Gastrocnemius medialis (tissue), 4 donors: ENCODE results near the gene MAGI1. TPM values are rescaled to one million over a fixed set of nuclear protein-coding genes. Genes with fewer than 3 reads are reported as not detected.

Experiments used
- ATAC-seq, 2 donors: fragments of 150-250 bp; one replicate each; pipeline ENCODE4 v1.9.1; 2016
- DNase-seq, 2 donors: peaks; one replicate each; pipeline ENCODE4 v3.0.0-alpha.2; 2019
- H3K27ac ChIP-seq, 4 donors: fragments of 200-600 bp; sonication (generic); 1 replicate in 1 of 4; 2 replicates in 3 of 4; pipeline ENCODE4 v1.5.1; 2016 to 2018; ENCODE audit warnings: mild to moderate bottlenecking in 2 of 4, moderate library complexity in 1 of 4
- H3K27me3 ChIP-seq, 3 donors: fragments of 200-600 bp; sonication (generic) in 2 of 3; 1 replicate in 1 of 3; 2 replicates in 2 of 3; pipeline versions ENCODE4 v1.5.1 to v1.6.0; 2016 to 2019; ENCODE audit warnings: mild to moderate bottlenecking in 1 of 3, moderate library complexity in 1 of 3
- H3K36me3 ChIP-seq, 2 donors: fragments of 200-600 bp; sonication (generic) in 1 of 2; one replicate each; pipeline ENCODE4 v1.5.1; 2017 to 2018
- H3K4me1 ChIP-seq, 2 donors: fragments of 200-600 bp; sonication (generic) in 1 of 2; one replicate each; pipeline ENCODE4 v1.5.1; 2016 to 2017; ENCODE audit warnings: mild to moderate bottlenecking in 2 of 2
- H3K4me3 ChIP-seq, 4 donors: fragments of 200-600 bp; sonication (generic) in 3 of 4; 1 replicate in 1 of 4; 2 replicates in 3 of 4; pipeline ENCODE4 v1.5.1; 2016 to 2019; ENCODE audit warnings: mild to moderate bottlenecking in 2 of 4
- H3K9me3 ChIP-seq, 3 donors: fragments of 200-600 bp; sonication (generic) in 2 of 3; 1 replicate in 1 of 3; 2 replicates in 2 of 3; pipeline ENCODE4 v1.5.1; 2016 to 2019
- POLR2A ChIP-seq, 2 donors: fragments of 450-650 bp; IDR thresholded peaks; one replicate each; pipeline ENCODE4 v1.6.1; 2017; ENCODE audit warnings: antibody characterized with exemption in 2 of 2, mild to moderate bottlenecking in 2 of 2, moderate library complexity in 2 of 2
- in situ Hi-C, 4 donors: fragments of 200-750 bp; cut with MboI; loops; one replicate each; pipeline versions ENCODE4 v1.15.0 to v1.8.0; 2017; ENCODE audit warnings: low sequenced_read_pairs in 4 of 4
- intact Hi-C: fragments of 100-400 bp; cut with DNase I; formaldehyde crosslinking; loops from one replicate; pipeline ENCODE4 v1.15.1; 2023; ENCODE audit warnings: low total_unique reads
- total RNA-seq, 4 donors: library from RNA; depleted of rRNA; stranded (reverse); fragments of >200 nt; gene quantifications; one replicate each; pipeline versions ENCODE4 v1.1.0 to v1.2.3, GENCODE V29; 2016
- TF ChIP-seq, protein P1 (sequence below), 5 experiments: fragments of 450-650 bp in 3 of 5; fragments of 200-600 bp in 2 of 5; sonication (generic) in 2 of 5; IDR thresholded peaks in 4 of 5; conservative IDR thresholded peaks in 1 of 5; 1 replicate in 4 of 5; 2 replicates in 1 of 5; pipeline ENCODE4 v1.5.1; 2016 to 2019; ENCODE audit warnings: antibody characterized with exemption in 5 of 5, mild to moderate bottlenecking in 3 of 5, moderate library complexity in 3 of 5

Gene MAGI1
- 1 to 10 TPM; 2.6 to 7.5 (median 3.9) TPM for total RNA-seq

DNA sequence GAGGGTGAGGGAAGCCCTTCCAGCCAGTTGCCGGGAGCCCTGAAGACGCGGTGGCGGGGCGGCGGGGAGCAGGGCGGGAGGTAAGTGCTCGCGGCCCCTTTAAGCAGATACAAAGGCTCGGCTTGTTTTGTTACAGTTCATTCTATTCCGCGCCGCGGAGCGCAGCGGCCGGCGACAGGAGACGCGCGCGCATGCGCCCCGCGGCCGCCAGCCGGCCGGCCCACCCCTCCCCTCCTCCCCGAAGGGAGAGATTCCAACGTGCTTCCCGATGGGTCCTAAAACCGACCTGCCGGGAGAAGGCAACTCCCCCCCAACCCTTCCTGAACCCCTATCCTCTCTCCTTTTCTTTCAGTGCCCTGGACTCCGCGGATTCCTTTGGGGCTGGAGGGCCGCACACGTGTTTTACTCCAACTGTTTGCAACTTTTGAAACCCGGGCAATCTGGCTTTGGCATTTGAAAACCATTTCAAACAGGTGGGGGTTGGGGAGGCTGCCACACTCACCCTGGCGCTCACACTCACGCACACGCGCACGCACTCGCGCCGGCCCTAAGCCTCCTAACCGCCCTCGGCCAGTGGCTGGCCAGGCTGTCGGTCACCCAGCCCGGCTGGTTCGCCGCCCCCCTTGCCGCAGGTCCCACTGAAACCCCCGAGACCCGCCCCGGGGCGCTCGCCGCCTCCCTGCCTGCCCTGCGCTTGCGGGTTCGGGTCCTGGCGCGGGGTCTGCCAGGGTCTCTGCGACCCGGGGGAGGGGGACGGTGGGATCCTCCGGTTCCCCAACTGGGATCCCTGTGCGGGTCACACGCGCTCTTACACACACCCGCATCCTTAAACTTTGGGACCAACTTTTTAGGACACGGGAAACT lies at the start of gene MAGI1:
Gene MAGI1 (minus strand): TSS at position 193 of the 864 bp plus-strand sequence. CDS start 610 bp downstream, outside the sequence.
- peak within 1 kb of the TSS; percentile 91 to 99 (median 96) for H3K4me3 ChIP-seq
- in situ Hi-C loops, result loop anchor here in 1 of 4 donors (25.0 kb wide), 1 partner anchor 473 kb away; the partner anchor contains the start of gene LRIG1
- H3K4me1 ChIP-seq, result peaks cover 18 to 21% of the 10 kb centered on the region in 2 donors
- H3K27ac ChIP-seq, result peak within 1 kb of the TSS; percentile 93 to 97 (median 95)
- TF ChIP-seq, protein P1, sequence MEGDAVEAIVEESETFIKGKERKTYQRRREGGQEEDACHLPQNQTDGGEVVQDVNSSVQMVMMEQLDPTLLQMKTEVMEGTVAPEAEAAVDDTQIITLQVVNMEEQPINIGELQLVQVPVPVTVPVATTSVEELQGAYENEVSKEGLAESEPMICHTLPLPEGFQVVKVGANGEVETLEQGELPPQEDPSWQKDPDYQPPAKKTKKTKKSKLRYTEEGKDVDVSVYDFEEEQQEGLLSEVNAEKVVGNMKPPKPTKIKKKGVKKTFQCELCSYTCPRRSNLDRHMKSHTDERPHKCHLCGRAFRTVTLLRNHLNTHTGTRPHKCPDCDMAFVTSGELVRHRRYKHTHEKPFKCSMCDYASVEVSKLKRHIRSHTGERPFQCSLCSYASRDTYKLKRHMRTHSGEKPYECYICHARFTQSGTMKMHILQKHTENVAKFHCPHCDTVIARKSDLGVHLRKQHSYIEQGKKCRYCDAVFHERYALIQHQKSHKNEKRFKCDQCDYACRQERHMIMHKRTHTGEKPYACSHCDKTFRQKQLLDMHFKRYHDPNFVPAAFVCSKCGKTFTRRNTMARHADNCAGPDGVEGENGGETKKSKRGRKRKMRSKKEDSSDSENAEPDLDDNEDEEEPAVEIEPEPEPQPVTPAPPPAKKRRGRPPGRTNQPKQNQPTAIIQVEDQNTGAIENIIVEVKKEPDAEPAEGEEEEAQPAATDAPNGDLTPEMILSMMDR (IDR thresholded peaks at IDR 0.05 in 4 of 5, conservative IDR thresholded peaks at IDR 0.05 in 1 of 5), result no peak
- TF ChIP-seq POLR2A (IDR thresholded peaks at IDR 0.05), result peak; percentile 64 to 83
- no peaks in the 10 kb centered on the region for H3K27me3 ChIP-seq
- no peaks in the 10 kb centered on the region for H3K36me3 ChIP-seq
- intact Hi-C loops, result loop anchor here (5.0 to 10.0 kb wide), 3 partner anchors 78 to 466 kb away; partner anchors contain the start of gene LRIG1
- DNase-seq (peak; percentile 78 to 89), ATAC-seq (peak; percentile 87 to 92)
- H3K9me3 ChIP-seq, result no peaks in the 10 kb centered on the region

DNA sequence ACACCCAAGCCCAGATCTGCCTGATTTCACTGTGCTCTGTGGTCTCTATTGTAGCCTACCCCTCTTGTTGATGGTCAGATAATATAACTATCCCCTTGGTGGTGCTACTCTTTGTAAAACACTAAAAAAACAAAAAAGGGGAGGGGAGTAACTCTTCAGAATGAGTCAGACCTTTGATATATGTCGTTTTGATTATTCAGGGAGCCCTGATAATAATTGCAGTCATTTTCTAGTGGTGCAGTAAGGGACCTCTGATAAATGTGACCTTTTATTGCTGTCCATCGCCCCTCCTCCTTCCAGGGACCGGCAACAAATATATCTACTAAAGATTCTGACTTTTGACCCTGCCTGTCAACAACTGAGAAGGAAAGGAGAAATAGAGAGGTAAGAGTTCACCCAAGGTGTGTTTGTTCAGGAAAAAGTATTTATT lies 45.1 kb upstream of the MAGI1 start:
- Histone ChIP-seq H3K27me3 (no peaks in the 10 kb centered on the region), H3K4me3 (no peak overlapping the region), H3K36me3 (no peaks in the 10 kb centered on the region), H3K27ac (no peak overlapping the region), H3K9me3 (no peaks in the 10 kb centered on the region), H3K4me1 (no peaks in the 10 kb centered on the region)
- intact Hi-C loops (no loop called here), in situ Hi-C loops (no loop called here)
- no peak for DNase-seq
- TF ChIP-seq, protein P1 (IDR thresholded peaks at IDR 0.05 in 4 of 5, conservative IDR thresholded peaks at IDR 0.05 in 1 of 5), result no peak
- TF ChIP-seq POLR2A (IDR thresholded peaks at IDR 0.05), result no peak
- no peak for ATAC-seq

DNA sequence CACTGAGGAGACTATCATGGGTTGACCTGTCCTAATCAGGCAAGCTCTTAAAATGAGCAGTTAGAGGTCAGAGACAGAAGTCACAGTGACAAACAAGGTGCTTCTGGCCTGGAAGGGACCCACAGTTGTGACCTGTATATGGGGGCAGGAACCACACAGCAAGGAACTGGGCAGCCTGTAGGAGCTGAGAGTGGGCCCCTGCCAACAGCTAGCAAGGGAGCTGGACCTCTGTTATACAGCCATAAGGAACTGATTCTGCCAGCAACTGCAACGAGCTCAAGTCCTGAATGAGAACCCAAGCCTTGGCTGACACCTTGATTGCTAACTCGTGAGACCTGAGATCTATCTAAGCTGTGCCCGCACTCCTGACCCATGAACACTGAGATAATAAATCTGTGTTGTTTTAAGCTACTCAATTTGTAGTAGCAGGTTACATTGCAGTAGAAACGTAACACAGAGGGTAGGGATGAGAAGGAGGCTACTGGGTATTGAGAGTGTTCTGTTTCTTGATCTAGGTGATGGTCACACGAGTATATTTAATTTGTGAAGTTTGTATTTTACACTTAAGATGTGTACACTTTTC lies 44.5 kb upstream of the MAGI1 start:
- no peaks in the 10 kb centered on the region for H3K9me3 ChIP-seq
- H3K27ac ChIP-seq, result no peak overlapping the region
- ATAC-seq, result no peak
- H3K36me3 ChIP-seq, result no peaks in the 10 kb centered on the region
- in situ Hi-C loops, result no loop called here
- H3K27me3 ChIP-seq, result no peaks in the 10 kb centered on the region
- no peak for DNase-seq
- intact Hi-C loops, result no loop called here
- TF ChIP-seq, protein P1 (IDR thresholded peaks at IDR 0.05 in 4 of 5, conservative IDR thresholded peaks at IDR 0.05 in 1 of 5), result no peak
- no peak for TF ChIP-seq POLR2A (IDR thresholded peaks at IDR 0.05)
- H3K4me1 ChIP-seq, result no peaks in the 10 kb centered on the region
- no peak overlapping the region for H3K4me3 ChIP-seq

GRCh38 chr3:66082679-66083078 lies 44.0 kb upstream of the MAGI1 start:
- intact Hi-C loops, result no loop called here
- no peaks in the 10 kb centered on the region for H3K27me3 ChIP-seq
- TF ChIP-seq, protein P1 (IDR thresholded peaks at IDR 0.05 in 4 of 5, conservative IDR thresholded peaks at IDR 0.05 in 1 of 5), result no peak
- TF ChIP-seq POLR2A (IDR thresholded peaks at IDR 0.05), result no peak
- ATAC-seq (no peak), DNase-seq (no peak)
- in situ Hi-C loops, result no loop called here
- no peaks in the 10 kb centered on the region for H3K4me1 ChIP-seq
- H3K9me3 ChIP-seq, result no peaks in the 10 kb centered on the region
- H3K36me3 ChIP-seq, result no peaks in the 10 kb centered on the region
- H3K4me3 ChIP-seq, result no peak overlapping the region
- H3K27ac ChIP-seq, result no peak overlapping the region
